ENCODE data around the gene MEMO1.
"Not testable (repeated sequence)": the region's sequence is repeated elsewhere in the genome, so short reads cannot be mapped to it uniquely, and the experiment has no call there.

MEMO1 gene

GRCh38 chr2:31957354-31958139, 53.3 kb downstream of the MEMO1 start:
- no peak for DNase-seq (ENCODE audit: low read depth in 3 of 3)

GRCh38 chr2:31956934-31957333, 53.9 kb downstream of the MEMO1 start:
- DNase-seq (ENCODE audit: low read depth in 3 of 3), result not testable (repeated sequence)

- DNase-seq (ENCODE audit: low read depth in 3 of 3), result no peak
Observed at GRCh38 chr2:31956312-31956711, 54.5 kb downstream of the MEMO1 start.

- not testable (repeated sequence) for DNase-seq (ENCODE audit: low read depth in 3 of 3)
Observed at GRCh38 chr2:31953095-31953494, 57.7 kb downstream of the MEMO1 start.

GRCh38 chr2:31950946-31951562, 59.8 kb downstream of the MEMO1 start:
- DNase-seq (ENCODE audit: low read depth in 3 of 3), result no peak

GRCh38 chr2:31947871-31948270, 62.9 kb downstream of the MEMO1 start:
- no peak for DNase-seq (ENCODE audit: low read depth in 3 of 3)

GRCh38 chr2:31946838-31947237, 64.0 kb downstream of the MEMO1 start:
- no peak for DNase-seq (ENCODE audit: low read depth in 3 of 3)

GRCh38 chr2:31945572-31945935, 65.3 kb downstream of the MEMO1 start:
- no peak for DNase-seq (ENCODE audit: low read depth in 3 of 3)

GRCh38 chr2:31944828-31945571, 65.8 kb downstream of the MEMO1 start:
- no peak for DNase-seq (ENCODE audit: low read depth in 3 of 3)

GRCh38 chr2:31943636-31944225, 67.1 kb downstream of the MEMO1 start:
- no peak for DNase-seq (ENCODE audit: low read depth in 3 of 3)

- DNase-seq (ENCODE audit: low read depth in 3 of 3), result no peak
Observed at GRCh38 chr2:31940920-31941319, 69.9 kb downstream of the MEMO1 start.

- no peak for DNase-seq (ENCODE audit: low read depth in 3 of 3)
Observed at GRCh38 chr2:31937741-31938140, 73.1 kb downstream of the MEMO1 start.

- DNase-seq (ENCODE audit: low read depth in 3 of 3), result no peak
Observed at GRCh38 chr2:31935370-31935769, 75.4 kb downstream of the MEMO1 start.

GRCh38 chr2:31933066-31933465, 77.7 kb downstream of the MEMO1 start:
- peak in 1 of 3 experiments; percentile 1 for DNase-seq (ENCODE audit: low read depth in 3 of 3)

- DNase-seq (ENCODE audit: low read depth in 3 of 3), result no peak
Observed at GRCh38 chr2:31932589-31932988, 78.2 kb downstream of the MEMO1 start.

- no peak for DNase-seq (ENCODE audit: low read depth in 3 of 3)
Observed at GRCh38 chr2:31931916-31932315, 78.9 kb downstream of the MEMO1 start.

- DNase-seq (ENCODE audit: low read depth in 3 of 3), result no peak
Observed at GRCh38 chr2:31925517-31925916, 85.3 kb downstream of the MEMO1 start.

- no peak for DNase-seq (ENCODE audit: low read depth in 3 of 3)
Observed at GRCh38 chr2:31923662-31924061, 87.1 kb downstream of the MEMO1 start.

GRCh38 chr2:31922542-31923408, 88.0 kb downstream of the MEMO1 start:
- no peak for DNase-seq (ENCODE audit: low read depth in 3 of 3)

- DNase-seq (ENCODE audit: low read depth in 3 of 3), result no peak
Observed at GRCh38 chr2:31920962-31921361, 89.8 kb downstream of the MEMO1 start.

- DNase-seq (ENCODE audit: low read depth in 3 of 3), result no peak
Observed at GRCh38 chr2:31919499-31919898, 91.3 kb downstream of the MEMO1 start.
